Measurements from ENCODE around the gene OTOP3. TPM values are rescaled to one million over a fixed set of nuclear protein-coding genes. Genes with fewer than 3 reads are reported as not detected.

Gene OTOP3
- total RNA-seq, 1 donor from 2014 or later, result 0.74 TPM

- no peaks in the 10 kb centered on the region for H3K27me3 ChIP-seq
- intact Hi-C loops (cut with DNase I), result no loop called here
Measured at GRCh38 chr17:74941128-74941725, 5.5 kb downstream of the OTOP3 start.

DNA sequence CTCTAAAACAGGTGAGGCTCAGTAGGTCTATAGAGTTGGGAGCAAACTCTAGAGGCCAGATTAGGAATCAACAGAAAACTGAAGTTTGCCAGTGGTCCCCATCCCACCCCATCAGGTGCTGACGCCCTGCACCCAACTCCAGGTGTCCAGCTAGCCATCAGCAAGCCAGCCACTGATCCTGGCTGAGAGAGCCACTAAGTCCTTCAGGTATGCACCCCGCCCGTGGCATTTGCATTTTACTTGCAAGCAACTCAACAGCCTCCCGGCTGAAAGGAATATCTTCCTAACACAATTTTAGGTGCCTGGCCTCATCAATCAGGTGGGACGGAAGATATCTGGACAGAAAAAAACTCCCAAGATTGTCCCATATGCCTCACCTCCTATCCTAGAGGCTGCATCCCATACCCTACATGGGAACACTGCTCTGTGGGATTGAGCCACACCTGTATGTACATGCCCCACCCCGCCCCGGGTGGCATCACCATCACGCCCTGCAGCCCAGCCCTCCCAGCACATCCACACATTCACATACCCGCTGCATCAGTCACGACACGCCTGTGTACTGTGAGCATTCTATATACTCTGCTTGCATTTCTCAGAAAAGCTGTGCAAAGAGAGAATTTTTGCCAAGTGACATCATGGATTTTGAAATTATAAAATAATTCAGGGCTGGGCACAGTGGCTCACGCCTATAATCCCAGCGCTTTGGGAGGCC is 8.3 kb downstream of the OTOP3 start:
- Histone ChIP-seq H3K36me3 (no peaks in the 10 kb centered on the region), H3K9me3 (no peaks in the 10 kb centered on the region), H3K27me3 (no peaks in the 10 kb centered on the region), H3K4me1 (no peaks in the 10 kb centered on the region), H3K27ac (no peak overlapping the region), H3K4me3 (no peak overlapping the region)
- TF ChIP-seq, protein P1, sequence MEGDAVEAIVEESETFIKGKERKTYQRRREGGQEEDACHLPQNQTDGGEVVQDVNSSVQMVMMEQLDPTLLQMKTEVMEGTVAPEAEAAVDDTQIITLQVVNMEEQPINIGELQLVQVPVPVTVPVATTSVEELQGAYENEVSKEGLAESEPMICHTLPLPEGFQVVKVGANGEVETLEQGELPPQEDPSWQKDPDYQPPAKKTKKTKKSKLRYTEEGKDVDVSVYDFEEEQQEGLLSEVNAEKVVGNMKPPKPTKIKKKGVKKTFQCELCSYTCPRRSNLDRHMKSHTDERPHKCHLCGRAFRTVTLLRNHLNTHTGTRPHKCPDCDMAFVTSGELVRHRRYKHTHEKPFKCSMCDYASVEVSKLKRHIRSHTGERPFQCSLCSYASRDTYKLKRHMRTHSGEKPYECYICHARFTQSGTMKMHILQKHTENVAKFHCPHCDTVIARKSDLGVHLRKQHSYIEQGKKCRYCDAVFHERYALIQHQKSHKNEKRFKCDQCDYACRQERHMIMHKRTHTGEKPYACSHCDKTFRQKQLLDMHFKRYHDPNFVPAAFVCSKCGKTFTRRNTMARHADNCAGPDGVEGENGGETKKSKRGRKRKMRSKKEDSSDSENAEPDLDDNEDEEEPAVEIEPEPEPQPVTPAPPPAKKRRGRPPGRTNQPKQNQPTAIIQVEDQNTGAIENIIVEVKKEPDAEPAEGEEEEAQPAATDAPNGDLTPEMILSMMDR (IDR thresholded peaks at IDR 0.05), result no peak
- TF ChIP-seq POLR2AphosphoS5 (IDR thresholded peaks at IDR 0.05; ENCODE audit: insufficient read depth in 1 of 2, low read depth in 1 of 2) (peak; percentile 20 to 22), POLR2A (IDR thresholded peaks at IDR 0.05) (no peak)
- intact Hi-C loops (cut with DNase I), result no loop called here
- DNase-seq (ENCODE audit: extremely low spot score in 2 of 2), result no peak

More at GRCh38 chr17:74941128-74941725, 5.5 kb downstream of the OTOP3 start:
- DNase-seq (ENCODE audit: extremely low spot score in 2 of 2), result no peak
- Histone ChIP-seq H3K4me3 (no peak overlapping the region), H3K4me1 (peaks cover 4% of the 10 kb centered on the region), H3K9me3 (no peaks in the 10 kb centered on the region), H3K36me3 (no peaks in the 10 kb centered on the region), H3K27ac (no peak overlapping the region)
- TF ChIP-seq, protein P1 (IDR thresholded peaks at IDR 0.05), result no peak
- no peak for TF ChIP-seq POLR2AphosphoS5 (IDR thresholded peaks at IDR 0.05; ENCODE audit: insufficient read depth in 1 of 2, low read depth in 1 of 2)
- TF ChIP-seq POLR2A (IDR thresholded peaks at IDR 0.05), result no peak

- Histone ChIP-seq H3K4me1 (no peaks in the 10 kb centered on the region), H3K27me3 (no peaks in the 10 kb centered on the region), H3K4me3 (no peak overlapping the region), H3K9me3 (no peaks in the 10 kb centered on the region), H3K36me3 (no peaks in the 10 kb centered on the region), H3K27ac (no peak overlapping the region)
- no peak for DNase-seq (ENCODE audit: extremely low spot score in 2 of 2)
- intact Hi-C loops (cut with DNase I), result no loop called here
- TF ChIP-seq, protein P1 (IDR thresholded peaks at IDR 0.05), result no peak
- no peak for TF ChIP-seq POLR2A (IDR thresholded peaks at IDR 0.05)
- no peak for TF ChIP-seq POLR2AphosphoS5 (IDR thresholded peaks at IDR 0.05; ENCODE audit: insufficient read depth in 1 of 2, low read depth in 1 of 2)
Measured at GRCh38 chr17:74945543-74945942, 9.8 kb downstream of the OTOP3 start.

- Histone ChIP-seq H3K9me3 (no peaks in the 10 kb centered on the region), H3K27me3 (no peaks in the 10 kb centered on the region), H3K36me3 (no peaks in the 10 kb centered on the region), H3K4me3 (no peak overlapping the region), H3K27ac (no peak overlapping the region), H3K4me1 (no peaks in the 10 kb centered on the region)
- intact Hi-C loops (cut with DNase I), result no loop called here
- no peak for DNase-seq (ENCODE audit: extremely low spot score in 2 of 2)
- TF ChIP-seq POLR2A (IDR thresholded peaks at IDR 0.05), result no peak
- TF ChIP-seq, protein P1 (IDR thresholded peaks at IDR 0.05), result no peak
- TF ChIP-seq POLR2AphosphoS5 (IDR thresholded peaks at IDR 0.05; ENCODE audit: insufficient read depth in 1 of 2, low read depth in 1 of 2), result no peak
Measured at GRCh38 chr17:74946641-74947040, 10.9 kb downstream of the OTOP3 start.
